H1 (cell line): Measurements from ENCODE around the gene RTEL1. TPM values are rescaled to one million over a fixed set of nuclear protein-coding genes. Genes with fewer than 3 reads are reported as not detected.

Experiments
- CTCF ChIA-PET: fragments of 300-600 bp; sonication (Branson Sonifier 250); formaldehyde crosslinking; loops from one replicate; lab custom pipeline; 2021; ENCODE audit not compliant: partially characterized antibody; lab: Charles Lee
- POLR2A ChIA-PET: fragments of 300-600 bp; sonication (Branson Sonifier 250); formaldehyde crosslinking; loops from one replicate; lab custom pipeline; 2021; ENCODE audit warnings: inconsistent platforms; ENCODE audit not compliant: partially characterized antibody; lab: Charles Lee
- DNase-seq, 2 experiments: peaks; one replicate each; pipeline versions ENCODE4 v3.0.0 to v3.0.0-alpha.2; 2010 to 2022; ENCODE audit warnings: low spot score in 2 of 2, low read depth in 1 of 2, mixed read lengths in 1 of 2
- FAIRE-seq: peaks from 2 replicates; lab custom pipeline; 2011; peaks lifted over from hg19 to GRCh38; lab: Jason Lieb, UNC
- H2AFZ ChIP-seq: 2 replicates; pipeline ENCODE4 v1.8.1; 2012; ENCODE audit warnings: low read length, inconsistent platforms
- H2AK5ac ChIP-seq: 2 replicates; pipeline ENCODE4 v1.6.1; 2013; ENCODE audit warnings: low read depth, low read length
- H2BK120ac ChIP-seq: replicated peaks from 2 replicates; pipeline ENCODE3; 2013; ENCODE audit warnings: low read depth, low read length, inconsistent platforms
- H2BK12ac ChIP-seq: 2 replicates; pipeline ENCODE4 v1.6.1; 2013; ENCODE audit warnings: low read depth, low read length
- H2BK15ac ChIP-seq: 2 replicates; pipeline ENCODE4 v1.6.1; 2013; ENCODE audit warnings: low read length
- H2BK20ac ChIP-seq: 2 replicates; pipeline ENCODE4 v1.6.1; 2013; ENCODE audit warnings: low read length
- H2BK5ac ChIP-seq: 2 replicates; pipeline ENCODE4 v1.6.1; 2013; ENCODE audit warnings: low read depth, low read length
- H3K14ac ChIP-seq: 2 replicates; pipeline ENCODE4 v1.6.1; 2013; ENCODE audit warnings: inconsistent platforms; ENCODE audit not compliant: insufficient read length
- H3K18ac ChIP-seq: 2 replicates; pipeline ENCODE4 v1.6.1; 2013; ENCODE audit warnings: low read length; ENCODE audit errors: extremely low read depth
- H3K23ac ChIP-seq: 2 replicates; pipeline ENCODE4 v1.6.1; 2013; ENCODE audit warnings: inconsistent platforms; ENCODE audit not compliant: insufficient read length
- H3K23me2 ChIP-seq: 2 replicates; pipeline ENCODE4 v1.6.1; 2013; ENCODE audit warnings: low read depth, low read length
- H3K27ac ChIP-seq: 2 replicates; pipeline ENCODE4 v1.6.1; 2011; ENCODE audit warnings: low read depth, low read length, inconsistent platforms
- H3K27me3 ChIP-seq, 4 experiments: replicated peaks in 1 of 4; 1 replicate in 1 of 4; 2 replicates in 3 of 4; pipeline versions ENCODE4 v1.6.1 to v1.8.1; 2011 to 2013; ENCODE audit warnings: low read length in 3 of 4, mild to moderate bottlenecking in 3 of 4, inconsistent platforms in 2 of 4, mixed read lengths in 2 of 4, moderate library complexity in 1 of 4; ENCODE audit not compliant: control insufficient read depth in 3 of 4, insufficient read depth in 3 of 4; ENCODE audit errors: extremely low read depth in 1 of 4
- H3K36me3 ChIP-seq, 4 experiments: 2 replicates each; pipeline versions ENCODE4 v1.6.1 to v1.8.1; 2011 to 2013; ENCODE audit warnings: mild to moderate bottlenecking in 4 of 4, low read length in 3 of 4, moderate library complexity in 2 of 4, control low read depth in 1 of 4, inconsistent platforms in 1 of 4; ENCODE audit not compliant: insufficient read depth in 4 of 4, control insufficient read depth in 2 of 4
- H3K4ac ChIP-seq: replicated peaks from 2 replicates; pipeline ENCODE3; 2013; ENCODE audit warnings: low read length, low read depth, mixed read lengths, inconsistent platforms; ENCODE audit not compliant: insufficient read length
- H3K4me1 ChIP-seq, 4 experiments: replicated peaks in 1 of 4; 1 replicate in 1 of 4; 2 replicates in 3 of 4; pipeline versions ENCODE4 v1.6.1 to v1.8.1; 2011 to 2013; ENCODE audit warnings: low read length in 3 of 4, inconsistent platforms in 2 of 4, mixed read lengths in 1 of 4; ENCODE audit not compliant: insufficient read depth in 4 of 4, control insufficient read depth in 3 of 4
- H3K4me2 ChIP-seq, 2 experiments: 2 replicates each; pipeline versions ENCODE4 v1.6.1 to v1.8.1; 2011 to 2013; ENCODE audit warnings: low read depth in 2 of 2, low read length in 2 of 2, control low read depth in 1 of 2, inconsistent platforms in 1 of 2, mild to moderate bottlenecking in 1 of 2; ENCODE audit not compliant: insufficient read depth in 1 of 2
- H3K4me3 ChIP-seq, 4 experiments: fragments of 200-600, 300-600 bp in 1 of 4; sonication (generic), shearing (Covaris generic), sonication (Bioruptor Twin) in 1 of 4; 2 replicates each; pipeline versions ENCODE4 v1.5.1 to v1.8.1; 2011 to 2016; ENCODE audit warnings: low read length in 4 of 4, low read depth in 3 of 4, control low read depth in 2 of 4, inconsistent platforms in 2 of 4, mild to moderate bottlenecking in 2 of 4, mixed read lengths in 1 of 4, moderate library complexity in 1 of 4; ENCODE audit not compliant: insufficient read depth in 2 of 4; ENCODE audit errors: extremely low read depth in 1 of 4
- H3K56ac ChIP-seq: replicated peaks from 2 replicates; pipeline ENCODE3; 2013; ENCODE audit warnings: low read depth, mild to moderate bottlenecking, mixed read lengths, low read length, inconsistent platforms; ENCODE audit not compliant: insufficient read length
- H3K79me1 ChIP-seq: 2 replicates; pipeline ENCODE4 v1.6.1; 2013; ENCODE audit warnings: low read depth, low read length, control low read depth
- H3K79me2 ChIP-seq, 2 experiments: 2 replicates each; pipeline versions ENCODE4 v1.6.1 to v1.8.1; 2012 to 2013; ENCODE audit warnings: low read length in 2 of 2, mild to moderate bottlenecking in 2 of 2, inconsistent platforms in 1 of 2; ENCODE audit not compliant: insufficient read depth in 2 of 2, control insufficient read depth in 1 of 2
- H3K9ac ChIP-seq, 4 experiments: replicated peaks in 1 of 4; 1 replicate in 1 of 4; 2 replicates in 3 of 4; pipeline versions ENCODE4 v1.6.1 to v1.8.1; 2011 to 2013; ENCODE audit warnings: low read depth in 3 of 4, low read length in 3 of 4, control low read depth in 2 of 4, mild to moderate bottlenecking in 2 of 4, moderate library complexity in 2 of 4, inconsistent platforms in 1 of 4; ENCODE audit errors: extremely low read depth in 1 of 4
- H3K9me3 ChIP-seq, 2 experiments: 2 replicates each; pipeline versions ENCODE4 v1.6.1 to v1.8.1; 2012 to 2013; ENCODE audit warnings: mild to moderate bottlenecking in 2 of 2, moderate library complexity in 2 of 2, control low read depth in 1 of 2, inconsistent platforms in 1 of 2, low read depth in 1 of 2, low read length in 1 of 2, mixed read lengths in 1 of 2; ENCODE audit not compliant: insufficient read depth in 2 of 2
- H4K20me1 ChIP-seq, 2 experiments: replicated peaks in 1 of 2; 2 replicates each; pipeline versions ENCODE3 to v1.8.1; 2011 to 2013; ENCODE audit warnings: inconsistent platforms in 2 of 2, low read length in 2 of 2, mild to moderate bottlenecking in 1 of 2; ENCODE audit not compliant: insufficient read depth in 2 of 2, control insufficient read depth in 1 of 2
- H4K5ac ChIP-seq: 2 replicates; pipeline ENCODE4 v1.6.1; 2013; ENCODE audit warnings: low read length, low read depth, mixed read lengths, inconsistent platforms; ENCODE audit not compliant: insufficient read length
- H4K8ac ChIP-seq: 2 replicates; pipeline ENCODE4 v1.8.0; 2013; ENCODE audit warnings: mild to moderate bottlenecking, moderate library complexity, low read length, inconsistent platforms; ENCODE audit not compliant: insufficient read depth; ENCODE audit errors: extremely low read depth
- H4K91ac ChIP-seq: replicated peaks from 2 replicates; pipeline ENCODE3; 2013; ENCODE audit warnings: low read length, mixed read lengths, inconsistent platforms; ENCODE audit not compliant: insufficient read length
- RBBP5 ChIP-seq: IDR thresholded peaks from 2 replicates; pipeline ENCODE4 v1.7.1; 2012; ENCODE audit warnings: low read depth, mild to moderate bottlenecking, inconsistent platforms, low read length, moderate library complexity, borderline replicate concordance
- RXRA ChIP-seq: IDR thresholded peaks from 2 replicates; pipeline ENCODE4 v1.6.1; 2011; ENCODE audit warnings: low read depth, mild to moderate bottlenecking, low read length, moderate library complexity; ENCODE audit not compliant: insufficient read depth
- SIN3A ChIP-seq, 2 experiments: IDR thresholded peaks in 1 of 2; conservative IDR thresholded peaks in 1 of 2; 2 replicates each; pipeline ENCODE4 v1.6.1; 2011 to 2012; ENCODE audit warnings: low read length in 2 of 2, improper control_type of control experiment in 1 of 2, low read depth in 1 of 2, mild to moderate bottlenecking in 1 of 2
- WGBS, 2 experiments: shearing (Covaris generic) in 1 of 2; methylation state at CpG; one replicate each; pipeline versions ENCODE4 v1.1.6 to v1.1.7; 2013 to 2015; ENCODE audit warnings: low lambda C conversion rate in 2 of 2, mixed read lengths in 2 of 2, inconsistent platforms in 1 of 2, low coverage in 1 of 2, missing lambda C conversion rate in 1 of 2; ENCODE audit not compliant: insufficient replicate concordance in 2 of 2, insufficient coverage in 1 of 2, insufficient read length in 1 of 2; ENCODE audit errors: extremely low coverage in 1 of 2, missing lambda C conversion rate in 1 of 2; 5-methylcytosine and 5-hydroxymethylcytosine counted together
- polyA plus RNA-seq, 7 experiments: library from polyadenylated mRNA; depleted of rRNA in 3 of 7; stranded (reverse) in 5 of 7; unstranded in 2 of 7; fragments of >200 nt in 5 of 7; fragments of 200-250 nt in 2 of 7; gene quantifications; 1 replicate in 5 of 7; 2 replicates in 1 of 7; 4 replicates in 1 of 7; pipeline versions ENCODE4 v1.2.1 to v1.2.3, GENCODE V29; 2011 to 2013; ENCODE audit warnings: missing spikeins in 2 of 7, mixed read lengths in 2 of 7
- total RNA-seq: library from RNA; stranded (reverse); fragmentation: NEBNext Ultra II Directional; extraction: Animal tissue kit (Norgen Biotek cat#: 25700); gene quantifications from 2 replicates; pipeline ENCODE4 v1.2.1, GENCODE V29; 2021

RTEL1 gene
- total and polyA plus RNA-seq, 2 of the 8 experiments (the other 6 are each of a cell fraction or from before 2014, with no cell fraction given) = 16.2 to 37.1 TPM

- Histone ChIP-seq H4K8ac (no peak overlapping the region), H2BK120ac (no peak overlapping the region), H3K36me3 (peaks cover 0 to 23% (median 11%) of the 10 kb centered on the region in 4 experiments; a peak in 6 of 8 replicates), H3K18ac (no peak overlapping the region), H3K23me2 (peaks cover 7% of the 10 kb centered on the region), H3K4me1 (peaks cover 0 to 5% (median 4%) of the 10 kb centered on the region in 4 experiments; a peak in 5 of 7 replicates), H2BK20ac (no peak overlapping the region), H4K5ac (no peak overlapping the region), H4K91ac (no peak overlapping the region), H2BK12ac (no peak overlapping the region), H3K79me1 (no peaks in the 10 kb centered on the region; the same call in 1 of the 2 replicates), H3K27ac (no peak overlapping the region), H3K14ac (no peak overlapping the region), H2AFZ (no peak overlapping the region), H3K4me2 (no peak overlapping the region), H3K9me3 (no peaks in the 10 kb centered on the region), H2BK15ac (no peak overlapping the region), H3K9ac (no peak overlapping the region)
- ChIA-PET POLR2A (interaction anchor here (1.1 kb wide), 1 partner anchor 33 kb away, joined by 3 read pairs; the partner anchor contains the start of gene TNFRSF6B), CTCF (interaction anchor here (0.8 to 1.3 kb wide), 4 partner anchors 15 to 50 kb away, joined by 3 to 5 read pairs (median 4); no protein-coding TSS in a partner anchor)
- DNase-seq (no peak), FAIRE-seq (no peak)
- 89% methylated on average over 7 of the region's 9 CpGs; no CpG with 5 or more reads in 1 of the 2 experiments for WGBS, 2 experiments
- TF ChIP-seq SIN3A (conservative IDR thresholded peaks at IDR 0.05 in 1 of 2, IDR thresholded peaks at IDR 0.05 in 1 of 2; ENCODE audit: low read depth in 1 of 2, low read length in 2 of 2) = no peak
- TF ChIP-seq RBBP5 = no peak
- TF ChIP-seq RXRA = no peak
- TF ChIP-seq, all 59 proteins: peak for 0
- Histone ChIP-seq H2AK5ac (no peak overlapping the region), H3K27me3 (no peaks in the 10 kb centered on the region), H4K20me1 (peaks cover 5 to 10% of the 10 kb centered on the region in 2 experiments), H3K4ac (no peak overlapping the region), H3K4me3 (no peak overlapping the region), H3K23ac (no peak overlapping the region), H3K79me2 (peaks cover 0 to 9% of the 10 kb centered on the region in 2 experiments; a peak in 1 of 4 replicates), H2BK5ac (no peak overlapping the region), H3K56ac (no peak overlapping the region)
These were observed 4.7 kb downstream of the RTEL1 start for GRCh38 chr20:63662813-63663189.
